Stomach (tissue), 9 donors: ENCODE results near the gene RNASET2. TPM values are rescaled to one million over a fixed set of nuclear protein-coding genes. Genes with fewer than 3 reads are reported as not detected.
A peak's percentile ranks its signal among the peaks of the same experiment; 100 is the strongest.

ENCODE experiments used
- DNase-seq, 2 donors: peaks; one replicate each; pipeline versions ENCODE4 v3.0.0 to v3.0.0-alpha.2; 2013 to 2019
- H3K27ac ChIP-seq, 5 donors: fragments of 200-600 bp in 4 of 5; sonication (generic) in 4 of 5; one replicate each; pipeline ENCODE4 v1.5.1; 2013 to 2019; ENCODE audit warnings: mild to moderate bottlenecking in 1 of 5, moderate library complexity in 1 of 5
- H3K27me3 ChIP-seq, 3 donors: fragments of 200-600 bp; sonication (generic); one replicate each; pipeline ENCODE4 v1.5.1; 2017 to 2019; ENCODE audit warnings: mixed run types in 1 of 3
- H3K36me3 ChIP-seq, 4 donors: fragments of 200-600 bp; sonication (generic); 1 replicate in 3 of 4; 2 replicates in 1 of 4; pipeline ENCODE4 v1.5.1; 2016 to 2019
- H3K4me1 ChIP-seq, 4 donors: fragments of 200-600 bp; sonication (generic); one replicate each; pipeline ENCODE4 v1.5.1; 2016 to 2019
- H3K4me3 ChIP-seq, 4 donors: fragments of 200-600 bp; sonication (generic) in 3 of 4; one replicate each; pipeline ENCODE4 v1.5.1; 2016 to 2019; ENCODE audit warnings: mild to moderate bottlenecking in 1 of 4
- H3K9me3 ChIP-seq, 4 donors: fragments of 200-600 bp; sonication (generic); one replicate each; pipeline ENCODE4 v1.5.1; 2016 to 2019
- EP300 ChIP-seq: sonication (generic); formaldehyde crosslinking; IDR thresholded peaks from one replicate; pipeline ENCODE4 v1.6.1; 2017; ENCODE audit warnings: antibody characterized with exemption
- POLR2A ChIP-seq, 4 donors: fragments of 450-650 bp; IDR thresholded peaks; one replicate each; pipeline ENCODE4 v1.6.1; 2016; ENCODE audit warnings: antibody characterized with exemption in 4 of 4, control low read depth in 2 of 4, mild to moderate bottlenecking in 1 of 4, moderate library complexity in 1 of 4
- POLR2AphosphoS5 ChIP-seq, 3 donors: sonication (generic); formaldehyde crosslinking; IDR thresholded peaks; one replicate each; pipeline ENCODE4 v1.6.1; 2016; ENCODE audit warnings: antibody characterized with exemption in 3 of 3
- WGBS, 5 donors: extraction: QIAGEN DNeasy Blood & Tissue Kit in 3 of 5; methylation state at CpG; one replicate each; pipeline versions ENCODE4 v1.1.5 to v1.1.7; 2013 to 2018; 5-methylcytosine and 5-hydroxymethylcytosine counted together
- intact Hi-C: fragments of 100-400 bp; cut with DNase I; formaldehyde crosslinking; loops from one replicate; pipeline ENCODE4 v1.15.1; 2023; ENCODE audit warnings: low total_unique reads
- polyA plus RNA-seq, 3 donors: library from polyadenylated mRNA; stranded (reverse); fragments of 200-250 nt; gene quantifications; one replicate each; pipeline ENCODE4 v1.2.3, GENCODE V29; 2013
- total RNA-seq, 5 donors: library from RNA; depleted of rRNA; stranded (reverse); fragments of >200 nt; gene quantifications; one replicate each; pipeline versions ENCODE4 v1.1.0 to v1.2.3, GENCODE V29; 2014 to 2016
- TF ChIP-seq, protein P1 (sequence below), 7 experiments: fragments of 450-650 bp in 4 of 7; fragments of 200-600 bp in 3 of 7; sonication (generic) in 3 of 7; IDR thresholded peaks; one replicate each; pipeline ENCODE4 v1.5.1; 2016 to 2019; ENCODE audit warnings: antibody characterized with exemption in 7 of 7, control low read depth in 2 of 7, mild to moderate bottlenecking in 1 of 7
- donor health status: healthy with polysubstance abuse.
- donor health status: Bipolar disorder and iron deficiency.
- donor health status: healthy.

Gene RNASET2
- total and polyA plus RNA-seq, 8 donors = 13.4 to 340 (median 86.3) TPM

DNA sequence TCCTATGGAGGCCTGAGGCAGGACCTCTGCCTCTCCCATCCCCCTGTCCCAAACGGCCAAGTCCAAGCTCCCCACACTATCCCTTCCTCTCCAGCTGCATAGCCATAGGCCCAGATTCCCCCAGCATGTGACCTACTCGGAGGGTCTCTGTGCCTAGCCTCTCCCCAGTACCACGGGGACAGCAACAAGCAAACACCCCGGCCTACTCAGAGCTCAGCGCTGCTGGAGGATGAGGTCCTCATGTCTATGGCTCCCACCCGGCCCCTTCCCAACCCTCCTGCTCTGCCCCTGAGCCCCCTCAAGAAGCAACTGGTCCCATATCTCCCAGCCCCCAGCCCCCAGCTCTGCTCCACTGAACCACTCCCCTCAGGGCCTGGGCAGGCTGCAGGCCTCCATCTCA, 24.2 kb downstream of the RNASET2 start:
- peaks cover 6 to 89% (median 80%) of the 10 kb centered on the region in 4 donors for H3K36me3 ChIP-seq
- no peak for DNase-seq
- no peak overlapping the region for H3K4me3 ChIP-seq
- no peaks in the 10 kb centered on the region for H3K9me3 ChIP-seq
- H3K27me3 ChIP-seq = no peaks in the 10 kb centered on the region
- peaks cover 0 to 5% (median 0%) of the 10 kb centered on the region in 4 donors for H3K4me1 ChIP-seq
- no peak for TF ChIP-seq EP300
- TF ChIP-seq POLR2AphosphoS5 (IDR thresholded peaks at IDR 0.05) = no peak
- no peak for TF ChIP-seq POLR2A (IDR thresholded peaks at IDR 0.05)
- TF ChIP-seq, protein P1, sequence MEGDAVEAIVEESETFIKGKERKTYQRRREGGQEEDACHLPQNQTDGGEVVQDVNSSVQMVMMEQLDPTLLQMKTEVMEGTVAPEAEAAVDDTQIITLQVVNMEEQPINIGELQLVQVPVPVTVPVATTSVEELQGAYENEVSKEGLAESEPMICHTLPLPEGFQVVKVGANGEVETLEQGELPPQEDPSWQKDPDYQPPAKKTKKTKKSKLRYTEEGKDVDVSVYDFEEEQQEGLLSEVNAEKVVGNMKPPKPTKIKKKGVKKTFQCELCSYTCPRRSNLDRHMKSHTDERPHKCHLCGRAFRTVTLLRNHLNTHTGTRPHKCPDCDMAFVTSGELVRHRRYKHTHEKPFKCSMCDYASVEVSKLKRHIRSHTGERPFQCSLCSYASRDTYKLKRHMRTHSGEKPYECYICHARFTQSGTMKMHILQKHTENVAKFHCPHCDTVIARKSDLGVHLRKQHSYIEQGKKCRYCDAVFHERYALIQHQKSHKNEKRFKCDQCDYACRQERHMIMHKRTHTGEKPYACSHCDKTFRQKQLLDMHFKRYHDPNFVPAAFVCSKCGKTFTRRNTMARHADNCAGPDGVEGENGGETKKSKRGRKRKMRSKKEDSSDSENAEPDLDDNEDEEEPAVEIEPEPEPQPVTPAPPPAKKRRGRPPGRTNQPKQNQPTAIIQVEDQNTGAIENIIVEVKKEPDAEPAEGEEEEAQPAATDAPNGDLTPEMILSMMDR (IDR thresholded peaks at IDR 0.05) = no peak
- no peak overlapping the region for H3K27ac ChIP-seq
- WGBS, 5 donors = 88 to 95% (median 91%) methylated on average over 6 of the region's 6 CpGs
- intact Hi-C loops = no loop called here

DNA sequence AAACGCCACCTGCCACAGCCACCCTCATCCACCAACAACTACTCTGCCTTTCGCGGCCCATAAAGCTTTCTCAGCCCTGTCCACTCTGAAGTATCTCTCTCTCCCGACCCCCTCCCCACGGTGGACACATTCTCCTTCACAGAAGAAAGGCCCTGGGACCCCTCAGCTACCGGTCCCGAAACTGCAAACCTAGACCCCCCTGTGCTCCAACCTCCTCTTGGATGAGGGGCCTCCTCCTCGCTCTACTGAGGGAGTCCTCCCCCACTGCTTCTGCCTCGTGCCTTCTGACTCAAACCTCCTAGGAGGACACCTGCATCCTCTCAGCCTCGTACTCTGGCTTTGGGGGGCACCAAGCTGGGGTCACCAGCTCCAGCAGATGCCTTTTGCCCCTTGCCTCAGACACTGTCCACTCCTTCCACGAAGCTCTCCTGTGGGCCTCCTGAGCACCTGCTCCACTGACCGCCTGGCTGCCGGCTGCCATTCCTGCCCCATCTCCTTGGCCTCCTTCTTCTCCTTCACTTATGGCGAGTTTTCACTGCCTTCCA, 24.9 kb downstream of the RNASET2 start:
- Histone ChIP-seq H3K36me3 (peaks cover 6 to 89% (median 76%) of the 10 kb centered on the region in 4 donors), H3K9me3 (no peaks in the 10 kb centered on the region), H3K4me3 (no peak overlapping the region), H3K27ac (no peak overlapping the region), H3K27me3 (no peaks in the 10 kb centered on the region), H3K4me1 (peaks cover 0 to 5% (median 0%) of the 10 kb centered on the region in 4 donors)
- intact Hi-C loops = no loop called here
- TF ChIP-seq POLR2A (IDR thresholded peaks at IDR 0.05) = no peak
- TF ChIP-seq, protein P1 (IDR thresholded peaks at IDR 0.05) = no peak
- WGBS, 5 donors = 93 to 98% (median 94%) methylated on average over 14 of the region's 14 CpGs
- no peak for DNase-seq

DNA sequence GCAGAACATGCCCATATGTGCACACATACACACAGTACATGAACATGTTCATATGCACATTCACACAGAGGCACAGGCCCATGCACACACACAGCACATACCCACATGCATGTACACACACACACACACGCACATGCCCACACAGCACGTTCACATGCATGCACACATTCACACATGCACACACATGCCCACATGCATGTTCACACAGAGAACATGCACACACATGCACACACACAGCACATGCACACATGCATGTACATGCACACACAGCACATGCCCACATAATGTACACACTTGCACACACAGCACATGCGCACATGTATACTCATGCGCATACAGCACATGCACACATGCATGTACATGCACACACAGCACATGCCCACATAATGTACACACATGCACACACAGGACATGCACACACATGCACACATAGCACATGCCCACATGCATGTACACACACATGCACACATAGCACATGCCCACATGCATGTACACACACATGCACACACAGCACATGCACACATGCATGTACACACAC, 25.9 kb downstream of the RNASET2 start:
- peaks cover 6 to 78% (median 66%) of the 10 kb centered on the region in 4 donors for H3K36me3 ChIP-seq
- H3K27ac ChIP-seq = no peak overlapping the region
- H3K4me3 ChIP-seq = no peak overlapping the region
- DNase-seq = no peak
- intact Hi-C loops = no loop called here
- WGBS, 5 donors = 81 to 98% (median 96%) methylated on average over 4 of the region's 4 CpGs
- H3K27me3 ChIP-seq = no peaks in the 10 kb centered on the region
- peaks cover 0 to 5% (median 0%) of the 10 kb centered on the region in 4 donors for H3K4me1 ChIP-seq
- H3K9me3 ChIP-seq = no peaks in the 10 kb centered on the region
- TF ChIP-seq POLR2AphosphoS5 (IDR thresholded peaks at IDR 0.05) = no peak
- TF ChIP-seq, protein P1 (IDR thresholded peaks at IDR 0.05) = no peak
- no peak for TF ChIP-seq EP300
- no peak for TF ChIP-seq POLR2A (IDR thresholded peaks at IDR 0.05)

DNA sequence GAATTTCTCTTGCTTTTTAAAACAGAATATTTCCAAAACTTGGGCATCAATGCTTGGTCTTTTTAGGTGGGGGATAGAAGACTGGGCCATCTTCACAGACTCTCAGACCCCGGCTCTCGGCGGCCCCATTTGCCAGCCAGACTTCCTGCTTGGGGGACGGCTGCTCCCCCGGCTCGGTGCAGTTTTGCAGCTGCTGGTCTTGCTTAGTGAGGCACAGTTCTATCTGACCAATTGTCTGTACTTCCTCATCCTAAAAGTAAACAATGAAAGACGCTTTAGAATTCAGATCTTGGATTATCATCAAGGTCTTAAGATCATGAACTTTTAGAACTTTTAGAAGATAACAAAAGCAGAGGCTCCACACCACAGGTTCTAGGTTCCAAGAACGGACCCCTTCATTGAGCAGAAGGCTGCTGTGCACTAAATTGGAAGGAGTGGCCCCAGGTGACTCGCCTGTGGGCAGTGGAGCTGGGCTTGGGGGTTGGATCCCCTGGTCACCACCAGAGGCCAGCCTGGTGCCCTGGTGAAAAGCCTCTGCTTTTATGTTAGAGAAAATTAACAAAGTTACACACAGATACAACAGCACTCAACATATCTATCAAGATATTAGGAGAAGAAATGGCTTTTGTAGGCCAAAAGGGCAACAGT, 26.7 kb downstream of the RNASET2 start:
- H3K9me3 ChIP-seq = no peaks in the 10 kb centered on the region
- H3K4me3 ChIP-seq = no peak overlapping the region
- H3K27me3 ChIP-seq = no peaks in the 10 kb centered on the region
- H3K27ac ChIP-seq = no peak overlapping the region
- H3K36me3 ChIP-seq = peaks cover 6 to 70% (median 58%) of the 10 kb centered on the region in 4 donors
- TF ChIP-seq, protein P1 (IDR thresholded peaks at IDR 0.05) = no peak
- no peak for TF ChIP-seq POLR2A (IDR thresholded peaks at IDR 0.05)
- TF ChIP-seq EP300 = no peak
- no peak for TF ChIP-seq POLR2AphosphoS5 (IDR thresholded peaks at IDR 0.05)
- intact Hi-C loops = no loop called here
- WGBS, 5 donors = 55 to 68% (median 61%) methylated on average over 9 of the region's 9 CpGs
- peaks cover 0 to 5% (median 0%) of the 10 kb centered on the region in 4 donors for H3K4me1 ChIP-seq
- peak in 1 of 2 donors; percentile 32 for DNase-seq
